Astrocyte of the spinal cord (primary cell): Measurements from ENCODE around the gene BCCIP.

ENCODE experiments used
- DNase-seq: peaks from one replicate; pipeline ENCODE4 v3.0.0; 2011; ENCODE audit warnings: low read depth, low spot score
- H3K4me3 ChIP-seq: 2 replicates; pipeline ENCODE4 v1.5.1; 2011; ENCODE audit warnings: low read depth, mild to moderate bottlenecking, low read length, moderate library complexity
- in situ Hi-C: cut with HindIII; loops from 2 replicates; pipeline ENCODE4 v1.10.0; 2017; ENCODE audit warnings: low sequenced_read_pairs
- TF ChIP-seq, protein P1 (sequence below): IDR thresholded peaks from 2 replicates; pipeline ENCODE4 v1.5.1; 2012; ENCODE audit warnings: low read depth, mild to moderate bottlenecking, low read length, inconsistent platforms

BCCIP gene

GRCh38 chr10:125822878-125823662 lies at the start of gene BCCIP, which contains the start of gene UROS:
TSS of gene BCCIP (plus strand) at chr10:125823546. CDS start at chr10:125823558, 12 bp downstream.
TSS of gene UROS (minus strand) at chr10:125823258. CDS start at chr10:125816499, 6,759 bp downstream.
- in situ Hi-C loops: no loop called here
- peak within 1 kb of the TSS; percentile 72 for H3K4me3 ChIP-seq
- TF ChIP-seq, protein P1, sequence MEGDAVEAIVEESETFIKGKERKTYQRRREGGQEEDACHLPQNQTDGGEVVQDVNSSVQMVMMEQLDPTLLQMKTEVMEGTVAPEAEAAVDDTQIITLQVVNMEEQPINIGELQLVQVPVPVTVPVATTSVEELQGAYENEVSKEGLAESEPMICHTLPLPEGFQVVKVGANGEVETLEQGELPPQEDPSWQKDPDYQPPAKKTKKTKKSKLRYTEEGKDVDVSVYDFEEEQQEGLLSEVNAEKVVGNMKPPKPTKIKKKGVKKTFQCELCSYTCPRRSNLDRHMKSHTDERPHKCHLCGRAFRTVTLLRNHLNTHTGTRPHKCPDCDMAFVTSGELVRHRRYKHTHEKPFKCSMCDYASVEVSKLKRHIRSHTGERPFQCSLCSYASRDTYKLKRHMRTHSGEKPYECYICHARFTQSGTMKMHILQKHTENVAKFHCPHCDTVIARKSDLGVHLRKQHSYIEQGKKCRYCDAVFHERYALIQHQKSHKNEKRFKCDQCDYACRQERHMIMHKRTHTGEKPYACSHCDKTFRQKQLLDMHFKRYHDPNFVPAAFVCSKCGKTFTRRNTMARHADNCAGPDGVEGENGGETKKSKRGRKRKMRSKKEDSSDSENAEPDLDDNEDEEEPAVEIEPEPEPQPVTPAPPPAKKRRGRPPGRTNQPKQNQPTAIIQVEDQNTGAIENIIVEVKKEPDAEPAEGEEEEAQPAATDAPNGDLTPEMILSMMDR: no peak
- DNase-seq: peak; percentile 85

DNA sequence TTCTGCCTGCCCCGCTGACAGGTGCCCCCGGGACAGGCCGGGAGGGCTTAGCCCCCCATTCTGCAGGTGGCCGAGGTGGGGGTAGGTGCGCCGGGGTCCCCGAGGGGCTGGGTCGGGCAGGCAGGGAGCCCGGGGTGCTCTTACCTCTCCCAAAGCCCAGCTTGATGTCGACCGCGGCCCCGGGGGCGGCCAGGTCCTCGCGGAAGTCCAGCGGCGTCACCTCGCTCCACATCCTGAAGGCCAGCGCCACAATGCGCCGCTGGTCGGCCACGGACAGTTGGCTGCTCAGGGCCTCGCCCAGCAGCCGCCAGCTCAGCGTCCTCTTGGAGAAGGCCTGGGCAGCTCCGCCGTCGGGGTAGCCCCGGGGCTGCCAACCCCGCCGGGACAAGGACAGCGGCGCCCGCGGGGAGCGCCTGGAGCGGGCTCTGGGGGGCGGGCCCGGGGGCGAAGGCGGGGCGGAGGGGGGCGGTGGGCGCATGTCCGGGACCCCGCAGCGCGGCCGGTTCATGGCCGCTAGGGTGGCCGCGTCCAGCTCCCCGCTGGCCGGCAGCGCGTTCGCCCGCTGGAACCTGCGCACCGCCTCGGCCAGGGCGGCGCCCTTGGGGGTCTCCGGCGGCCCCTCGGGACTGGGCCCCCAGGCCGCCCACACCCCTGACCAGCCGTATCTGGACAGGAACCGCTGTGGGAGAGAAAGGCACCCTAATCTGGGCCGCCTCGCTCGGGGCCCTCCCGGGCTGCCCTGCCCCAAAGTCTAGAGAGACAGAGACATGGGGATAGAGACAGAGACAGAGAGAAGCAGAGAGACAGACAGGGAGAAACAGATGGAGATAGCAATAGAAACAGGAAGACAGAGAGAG lies 49.4 kb upstream of the BCCIP start:
- TF ChIP-seq, protein P1: no peak
- in situ Hi-C loops: no loop called here
- DNase-seq: no peak

DNA sequence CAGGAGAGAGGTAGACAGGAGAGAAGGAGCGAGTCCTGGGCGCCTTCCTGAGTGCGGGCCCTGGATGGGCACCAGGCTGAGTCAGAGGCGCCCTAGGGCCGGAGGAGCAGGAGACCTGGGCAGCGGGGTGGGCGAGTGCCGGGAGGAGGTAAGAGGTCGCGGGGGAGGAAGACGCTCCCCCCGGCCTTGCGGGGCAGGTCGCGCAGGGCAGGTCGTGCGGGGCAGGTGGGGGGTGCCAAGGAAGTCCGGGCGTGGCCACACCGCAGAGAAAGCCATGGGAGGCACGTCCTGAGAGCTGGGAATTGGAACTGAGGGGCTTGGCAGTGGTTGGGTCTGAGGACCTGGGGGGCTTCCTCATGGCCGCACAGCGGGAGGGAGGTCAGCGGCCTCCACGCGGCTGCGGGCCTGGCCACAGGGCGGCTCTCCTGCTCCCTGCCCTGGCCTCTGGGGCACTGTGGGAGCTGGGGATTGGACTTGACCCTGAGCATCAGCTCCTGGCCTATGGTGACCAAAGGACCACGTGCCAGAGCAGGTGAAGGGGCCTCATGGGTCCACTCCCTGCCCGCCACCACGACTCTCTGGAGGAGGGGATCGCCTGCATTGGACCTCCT lies 48.7 kb upstream of the BCCIP start:
- TF ChIP-seq, protein P1: no peak
- H3K4me3 ChIP-seq: no peak overlapping the region
- no peak for DNase-seq
- in situ Hi-C loops: no loop called here

More for the DNA sequence above, 49.4 kb upstream of the BCCIP start:
- H3K4me3 ChIP-seq: no peak overlapping the region

DNA sequence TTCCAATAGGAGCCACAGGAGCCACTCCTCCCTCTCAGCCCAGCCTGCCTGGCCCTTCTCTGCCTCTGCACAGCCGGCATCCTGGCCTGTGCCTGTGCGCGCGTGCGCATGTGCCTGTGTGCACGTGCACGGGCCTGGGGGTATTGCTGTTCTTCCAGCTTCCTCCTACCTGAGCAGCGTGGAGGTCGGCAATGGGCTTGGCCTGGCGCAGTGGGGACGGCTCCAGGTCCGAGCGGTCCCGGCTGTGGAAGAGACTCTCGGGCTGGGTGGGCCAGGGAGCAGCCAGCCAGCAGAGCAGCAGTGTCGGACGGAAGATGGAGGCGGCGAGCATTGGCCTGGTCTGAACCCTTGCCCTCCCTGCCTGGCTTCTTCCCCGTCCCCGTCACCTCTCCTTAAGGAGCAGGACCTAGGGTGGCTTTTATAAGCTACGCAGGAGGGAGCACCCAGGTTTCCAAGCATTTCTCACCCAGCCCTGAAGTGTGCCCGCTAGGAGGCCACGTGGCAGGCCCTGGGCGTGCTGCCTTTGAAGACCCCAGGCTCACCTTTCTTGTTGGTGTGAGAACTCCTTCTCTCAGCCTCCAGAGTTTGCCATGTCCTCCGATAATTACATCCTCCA lies 47.7 kb upstream of the BCCIP start, which contains the start of gene MMP21:
TSS of gene MMP21 (minus strand) at position 331 of the 616 bp plus-strand sequence. CDS start at position 331, 0 bp downstream.
- no peak within 1 kb of the TSS for H3K4me3 ChIP-seq
- in situ Hi-C loops: no loop called here
- TF ChIP-seq, protein P1: no peak
- DNase-seq: no peak

- DNase-seq: no peak
- no peak overlapping the region for H3K4me3 ChIP-seq
- in situ Hi-C loops: no loop called here
- TF ChIP-seq, protein P1: no peak
Observed at GRCh38 chr10:125777806-125778205, 45.5 kb upstream of the BCCIP start.

- H3K4me3 ChIP-seq: no peak overlapping the region
- in situ Hi-C loops: no loop called here
- TF ChIP-seq, protein P1: no peak
- DNase-seq: no peak
Observed at GRCh38 chr10:125778556-125778955, 44.8 kb upstream of the BCCIP start.
